ENCODE results near the gene SLC51B. TPM values are rescaled to one million over a fixed set of nuclear protein-coding genes. Genes with fewer than 3 reads are reported as not detected.

The SLC51B gene
- total RNA-seq, 2 experiments from 2014 or later: not detected

- no TSS peak for BruUV-seq (replicated peaks)
- H4K20me1 ChIP-seq (ENCODE audit: insufficient read depth, low read length): no peaks in the 10 kb centered on the region
- H3K27ac ChIP-seq (ENCODE audit: low read depth, low read length, poor library complexity, severe bottlenecking): no peak overlapping the region
- CTCF ChIA-PET (ENCODE audit: unreplicated experiment): no interaction called here
- H3K9me3 ChIP-seq (ENCODE audit: low read length): no peaks in the 10 kb centered on the region
- H3K79me2 ChIP-seq (ENCODE audit: insufficient read depth, low read depth, low read length): no peaks in the 10 kb centered on the region
- no peaks in the 10 kb centered on the region for H3K9me2 ChIP-seq (ENCODE audit: insufficient read depth, low read length)
- DNase-seq (ENCODE audit: low spot score): no peak
- intact Hi-C loops (cut with micrococcal nuclease; ENCODE audit: unreplicated experiment): no loop called here
- peaks cover 5% of the 10 kb centered on the region for H3K4me1 ChIP-seq (ENCODE audit: insufficient read depth, low read length, poor library complexity, severe bottlenecking)
- no peaks in the 10 kb centered on the region for H3K36me3 ChIP-seq (ENCODE audit: insufficient read depth, low read length)
- POLR2A ChIA-PET: no interaction called here
- no peak overlapping the region for H2AFZ ChIP-seq (ENCODE audit: low read length)
- H3K4me3 ChIP-seq (ENCODE audit: low read depth, low read length, poor library complexity, severe bottlenecking): no peak overlapping the region
- TF ChIP-seq EZH2phosphoT487 (IDR thresholded peaks at IDR 0.05; ENCODE audit: borderline replicate concordance, low read depth, low read length) (no peak), CTCF (conservative IDR thresholded peaks at IDR 0.05; ENCODE audit: low read length) (no peak)
- no peak overlapping the region for H3K4me2 ChIP-seq (ENCODE audit: low read length)
Observed at GRCh38 chr15:65069179-65069578, 24.0 kb downstream of the SLC51B start.

- CTCF ChIA-PET (ENCODE audit: unreplicated experiment): no interaction called here
- no peak for TF ChIP-seq CTCF (conservative IDR thresholded peaks at IDR 0.05; ENCODE audit: low read length)
- TF ChIP-seq EZH2phosphoT487 (IDR thresholded peaks at IDR 0.05; ENCODE audit: borderline replicate concordance, low read depth, low read length): no peak
- no peaks in the 10 kb centered on the region for H3K9me3 ChIP-seq (ENCODE audit: low read length)
- H4K20me1 ChIP-seq (ENCODE audit: insufficient read depth, low read length): no peaks in the 10 kb centered on the region
- POLR2A ChIA-PET: interaction anchor here (0.7 to 0.8 kb wide), 2 partner anchors 9 to 31 kb away, joined by 3 to 4 read pairs; no protein-coding TSS in a partner anchor
- no peak overlapping the region for H3K4me3 ChIP-seq (ENCODE audit: low read depth, low read length, poor library complexity, severe bottlenecking)
- no peak overlapping the region for H2AFZ ChIP-seq (ENCODE audit: low read length)
- no peak overlapping the region for H3K4me2 ChIP-seq (ENCODE audit: low read length)
- H3K27ac ChIP-seq (ENCODE audit: low read depth, low read length, poor library complexity, severe bottlenecking): no peak overlapping the region
- no peak for DNase-seq (ENCODE audit: low spot score)
- no peaks in the 10 kb centered on the region for H3K36me3 ChIP-seq (ENCODE audit: insufficient read depth, low read length)
- H3K4me1 ChIP-seq (ENCODE audit: insufficient read depth, low read length, poor library complexity, severe bottlenecking): peaks cover 5% of the 10 kb centered on the region
- H3K9me2 ChIP-seq (ENCODE audit: insufficient read depth, low read length): no peaks in the 10 kb centered on the region
- no peaks in the 10 kb centered on the region for H3K79me2 ChIP-seq (ENCODE audit: insufficient read depth, low read depth, low read length)
- intact Hi-C loops (cut with micrococcal nuclease; ENCODE audit: unreplicated experiment): no loop called here
- no TSS peak for BruUV-seq (replicated peaks)
Observed at GRCh38 chr15:65069779-65070546, 24.8 kb downstream of the SLC51B start.

GRCh38 chr15:65071381-65071811, 26.2 kb downstream of the SLC51B start:
- H3K4me3 ChIP-seq (ENCODE audit: low read depth, low read length, poor library complexity, severe bottlenecking): no peak overlapping the region
- H3K36me3 ChIP-seq (ENCODE audit: insufficient read depth, low read length): no peaks in the 10 kb centered on the region
- no peaks in the 10 kb centered on the region for H4K20me1 ChIP-seq (ENCODE audit: insufficient read depth, low read length)
- no peak overlapping the region for H2AFZ ChIP-seq (ENCODE audit: low read length)
- no peaks in the 10 kb centered on the region for H3K9me3 ChIP-seq (ENCODE audit: low read length)
- H3K79me2 ChIP-seq (ENCODE audit: insufficient read depth, low read depth, low read length): no peaks in the 10 kb centered on the region
- ChIA-PET CTCF (ENCODE audit: unreplicated experiment) (no interaction called here), POLR2A (no interaction called here)
- no peak overlapping the region for H3K27ac ChIP-seq (ENCODE audit: low read depth, low read length, poor library complexity, severe bottlenecking)
- no peak for DNase-seq (ENCODE audit: low spot score)
- no TSS peak for BruUV-seq (replicated peaks)
- peaks cover 5% of the 10 kb centered on the region for H3K4me1 ChIP-seq (ENCODE audit: insufficient read depth, low read length, poor library complexity, severe bottlenecking)
- intact Hi-C loops (cut with micrococcal nuclease; ENCODE audit: unreplicated experiment): no loop called here
- H3K4me2 ChIP-seq (ENCODE audit: low read length): no peak overlapping the region
- no peaks in the 10 kb centered on the region for H3K9me2 ChIP-seq (ENCODE audit: insufficient read depth, low read length)
- TF ChIP-seq CTCF (conservative IDR thresholded peaks at IDR 0.05; ENCODE audit: low read length) (no peak), EZH2phosphoT487 (IDR thresholded peaks at IDR 0.05; ENCODE audit: borderline replicate concordance, low read depth, low read length) (no peak)

All from OCI-LY7 (cell line).